Measurements from ENCODE around the gene FAM25G.

FAM25G gene

GRCh38 chr10:47449102-47449978, 42.2 kb downstream of the FAM25G start:
- no peak for DNase-seq (ENCODE audit: low read depth)

GRCh38 chr10:47447705-47448104, 43.8 kb downstream of the FAM25G start:
- no peak for DNase-seq (ENCODE audit: low read depth)

DNA sequence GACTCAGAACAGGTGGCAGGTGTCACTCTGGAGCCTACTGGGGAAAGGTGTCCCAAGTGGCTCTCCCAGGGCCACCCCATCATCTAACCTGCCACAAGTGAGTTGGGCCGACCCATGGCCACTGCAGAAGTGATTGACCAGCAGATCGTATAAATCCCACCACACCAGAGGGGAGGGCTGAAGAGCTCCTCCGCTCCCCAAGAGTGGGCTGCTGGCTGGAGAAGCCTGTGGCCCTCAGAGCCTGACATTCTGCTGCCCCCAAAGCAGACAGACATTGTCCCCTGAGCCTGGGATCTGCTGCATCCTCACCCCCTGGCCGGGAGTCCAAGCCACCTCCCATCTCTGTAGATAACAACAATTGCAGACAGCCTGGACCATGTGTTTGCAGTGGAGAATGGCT, 44.3 kb downstream of the FAM25G start:
- DNase-seq (ENCODE audit: low read depth) = no peak

DNA sequence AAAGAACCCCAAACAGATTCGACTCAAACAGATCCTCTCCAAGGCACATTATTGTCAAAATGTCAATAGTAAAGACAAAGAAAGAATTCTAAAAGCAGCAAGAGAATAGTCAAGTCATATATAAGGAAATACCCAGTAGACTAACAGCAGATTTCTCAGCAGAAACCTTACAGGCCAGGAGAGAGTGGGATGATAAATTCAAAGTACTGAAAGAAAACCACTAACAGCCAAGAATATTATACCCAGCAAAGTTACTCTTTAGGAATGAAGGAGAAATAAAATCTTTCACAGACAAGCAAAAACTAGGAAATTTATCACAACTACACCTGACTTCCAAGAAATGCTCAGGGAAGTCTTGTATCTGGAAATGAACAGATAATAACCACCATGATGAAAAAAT, 45.8 kb downstream of the FAM25G start:
- DNase-seq (ENCODE audit: low read depth) = no peak

DNA sequence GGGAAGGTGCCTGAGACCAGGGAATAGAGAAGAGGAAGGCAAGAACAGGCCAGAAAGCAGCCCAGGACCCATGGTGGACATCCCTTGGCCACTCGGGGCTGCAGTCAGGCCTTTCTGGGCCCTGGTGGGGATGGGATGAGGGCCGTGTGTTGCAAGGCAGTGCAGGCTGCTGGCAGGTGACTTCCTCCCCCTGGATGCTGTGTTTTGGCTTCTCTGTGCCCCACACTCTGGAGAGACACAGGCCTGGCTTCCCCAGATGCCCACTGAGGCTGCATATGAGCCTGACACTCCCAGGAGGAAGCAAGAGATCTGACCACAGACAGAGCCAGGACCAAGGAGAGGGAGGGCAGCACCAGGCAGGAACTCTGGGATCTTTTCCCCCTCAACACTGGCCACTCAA, 47.5 kb downstream of the FAM25G start:
- DNase-seq (ENCODE audit: low read depth) = no peak

DNA sequence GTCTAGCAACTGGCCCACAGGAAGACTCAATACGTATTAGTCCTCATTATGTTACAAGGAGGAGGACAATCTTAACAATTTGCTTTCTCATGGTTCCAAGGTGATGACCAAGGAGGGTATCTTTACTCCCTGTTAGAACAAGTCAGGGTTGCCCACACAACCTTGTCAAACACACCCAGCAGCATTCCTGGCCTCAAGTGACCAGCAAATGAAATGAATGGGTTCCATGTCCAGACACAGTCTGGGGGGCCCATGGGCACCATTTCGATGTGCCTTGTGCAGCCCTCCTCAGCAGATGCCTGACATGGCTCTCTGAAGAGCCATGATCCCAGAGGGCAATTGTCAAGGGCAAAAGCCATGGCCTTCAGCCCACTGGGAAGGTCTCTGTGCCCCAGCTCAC, 48.4 kb downstream of the FAM25G start:
- DNase-seq (ENCODE audit: low read depth) = no peak

- DNase-seq (ENCODE audit: low read depth) = no peak
Measured at GRCh38 chr10:47442351-47442750, 49.1 kb downstream of the FAM25G start.

- no peak for DNase-seq (ENCODE audit: low read depth)
Measured at GRCh38 chr10:47441938-47442337, 49.6 kb downstream of the FAM25G start.

GRCh38 chr10:47440207-47440606, 51.3 kb downstream of the FAM25G start:
- no peak for DNase-seq (ENCODE audit: low read depth)

DNA sequence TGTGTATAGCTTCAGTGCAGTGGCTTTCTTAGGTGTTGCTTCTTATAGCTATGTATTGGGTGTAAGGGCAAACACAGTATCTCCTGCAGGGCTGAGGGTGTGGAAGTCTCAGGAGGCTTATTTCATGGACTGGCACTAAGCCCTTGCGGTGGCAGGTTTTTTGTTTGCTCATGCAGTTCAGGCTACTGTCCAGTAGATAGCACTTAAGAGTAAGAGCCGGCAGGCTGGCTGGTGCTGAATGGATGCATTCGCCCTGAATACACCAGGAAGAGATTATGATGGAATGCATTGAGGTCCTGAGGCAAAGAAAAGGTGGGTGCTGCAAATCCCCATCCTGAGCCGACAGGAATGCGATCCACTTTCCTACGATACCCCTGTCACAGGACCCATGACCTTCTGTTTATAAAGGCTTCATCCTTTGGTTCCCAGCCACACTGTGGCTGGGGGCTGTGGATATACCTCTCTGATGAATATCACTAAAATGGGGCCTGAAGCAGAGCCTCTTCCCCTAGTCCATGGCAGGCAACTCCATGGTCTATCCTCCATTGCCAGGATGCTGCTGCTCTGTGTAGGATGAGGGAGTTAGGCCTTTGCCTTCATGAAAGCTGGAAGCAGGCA, 52.5 kb downstream of the FAM25G start:
- DNase-seq (ENCODE audit: low read depth) = no peak
